IPS DF 4.7 (cell line): ENCODE measurements around the gene TAF11L7.
"Not testable (repeated sequence)": the region's sequence is repeated elsewhere in the genome, so short reads cannot be mapped to it uniquely, and the experiment has no call there.

Source experiments
- DNase-seq: peaks from one replicate; pipeline ENCODE4 v3.0.0-alpha.2; 2013; ENCODE audit warnings: low spot score; ENCODE audit errors: extremely low read depth

Gene TAF11L7

DNA sequence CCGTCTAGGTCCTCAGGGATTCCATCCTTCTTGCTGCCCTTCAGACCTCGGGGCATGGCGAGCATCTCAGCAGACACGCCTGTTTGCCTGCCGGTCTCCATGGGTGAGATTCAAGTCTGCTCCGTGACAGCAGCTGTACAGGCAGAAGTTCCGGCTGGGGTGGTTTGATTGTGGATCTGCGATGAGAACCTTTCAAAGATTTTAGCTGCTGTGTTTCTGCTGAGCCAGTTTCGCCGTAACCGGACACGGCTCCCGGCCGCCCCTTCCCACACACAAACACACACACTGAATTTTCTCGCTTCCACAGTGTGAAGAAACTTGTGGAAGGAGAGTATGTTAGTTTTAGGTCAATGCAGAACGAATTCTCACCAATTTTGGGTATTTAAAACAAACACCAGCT lies at the start of gene TAF11L7:
TSS of gene TAF11L7 (minus strand) at position 101 of the 400 bp plus-strand sequence.
- DNase-seq = not testable (repeated sequence)

DNA sequence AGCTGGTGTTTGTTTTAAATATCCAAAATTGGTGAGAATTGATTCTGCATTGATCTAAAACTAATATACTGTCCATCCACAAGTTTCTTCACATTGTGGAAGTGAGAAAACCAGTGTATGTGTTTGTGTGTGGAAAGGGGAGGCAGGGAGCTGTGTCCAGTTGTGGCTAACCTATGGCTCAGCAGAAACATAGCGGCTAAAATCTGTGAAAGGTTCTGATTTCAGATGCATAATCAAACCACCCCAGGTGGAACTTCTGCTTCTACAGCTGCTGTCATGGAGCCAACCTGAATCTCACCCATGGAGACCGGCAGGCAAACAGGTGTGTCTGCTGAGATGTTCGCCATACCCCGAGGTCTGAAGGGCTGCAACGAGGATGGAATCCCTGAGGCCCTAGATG lies 48.6 kb upstream of the TAF11L7 start, which contains the start of gene TAF11L14:
TSS of gene TAF11L14 (plus strand) at position 301 of the 400 bp plus-strand sequence.
- DNase-seq = no peak

DNA sequence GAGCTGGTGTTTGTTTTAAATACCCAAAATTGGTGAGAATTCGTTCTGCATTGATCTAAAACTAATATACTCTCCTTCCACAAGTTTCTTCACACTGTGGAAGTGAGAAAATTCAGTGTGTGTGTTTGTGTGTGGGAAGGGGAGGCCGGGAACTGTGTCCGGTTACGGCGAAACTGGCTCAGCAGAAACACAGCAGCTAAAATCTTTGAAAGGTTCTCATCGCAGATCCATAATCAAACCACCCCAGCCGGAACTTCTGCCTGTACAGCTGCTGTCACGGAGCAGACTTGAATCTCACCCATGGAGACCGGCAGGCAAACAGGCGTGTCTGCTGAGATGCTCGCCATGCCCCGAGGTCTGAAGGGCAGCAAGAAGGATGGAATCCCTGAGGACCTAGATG lies 46.2 kb upstream of the TAF11L7 start, which contains the start of gene TAF11L13:
TSS of gene TAF11L13 (plus strand) at position 301 of the 400 bp plus-strand sequence.
- DNase-seq = not testable (repeated sequence)

DNA sequence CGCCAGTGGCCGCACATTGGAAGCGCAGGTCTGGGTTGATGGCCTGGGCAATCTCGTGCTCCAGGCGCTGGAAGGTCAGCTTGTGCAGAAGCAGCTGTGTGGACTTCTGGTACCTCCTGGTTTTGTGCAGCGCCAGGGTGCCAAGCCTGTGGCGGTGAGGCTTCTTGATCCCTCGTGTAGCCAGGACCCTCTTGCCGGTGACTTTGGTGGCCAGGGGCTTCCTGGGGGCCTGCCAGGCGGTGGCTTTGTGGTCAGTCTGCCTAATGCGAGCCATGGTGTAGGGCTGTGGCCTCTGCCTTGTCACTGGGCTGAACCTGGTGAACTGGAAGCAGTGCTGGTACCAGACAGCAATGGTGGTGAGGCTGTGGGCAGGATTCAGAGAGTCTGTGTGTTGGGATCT lies 40.1 kb upstream of the TAF11L7 start:
- no peak for DNase-seq

DNA sequence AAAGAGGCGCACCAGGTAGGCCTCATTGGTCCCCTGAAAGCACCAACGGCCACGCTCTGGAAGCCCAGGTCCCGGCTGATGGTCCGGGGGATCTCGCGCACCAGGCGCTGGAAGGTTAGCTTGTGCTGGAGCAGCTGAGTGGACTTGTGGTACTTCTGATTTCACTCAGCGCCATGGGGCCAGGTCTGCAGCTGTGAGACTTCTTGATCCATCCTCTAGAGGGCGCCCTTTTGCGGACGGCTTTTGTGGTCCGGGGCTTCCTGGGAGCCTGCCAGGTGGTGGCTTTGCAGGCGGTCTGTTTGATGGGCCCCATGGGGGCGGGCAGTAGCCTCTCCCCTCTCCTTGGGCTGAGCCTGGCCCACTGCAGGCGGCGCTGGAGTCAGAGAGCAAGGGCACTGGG lies 35.1 kb upstream of the TAF11L7 start:
- peak; percentile 14 for DNase-seq

DNA sequence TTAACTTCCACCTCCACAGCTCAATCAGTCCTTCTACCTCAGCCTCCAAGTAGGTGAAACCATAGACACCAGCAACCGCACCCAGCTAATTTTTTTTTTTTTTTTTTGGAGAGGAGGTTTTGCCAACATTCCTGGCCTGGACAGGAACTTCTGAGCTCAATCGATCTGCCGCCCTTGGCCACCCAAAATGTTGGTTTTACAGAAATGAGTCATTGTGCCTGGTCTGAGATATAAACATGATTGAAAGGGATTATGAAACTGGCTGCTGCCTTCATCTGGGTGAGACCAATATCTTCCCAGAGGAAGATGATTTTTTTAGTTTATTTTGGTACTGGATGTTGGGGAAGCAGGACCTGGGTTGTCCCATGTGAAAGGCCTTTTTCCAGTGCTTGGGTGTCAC lies 33.8 kb upstream of the TAF11L7 start:
- DNase-seq = no peak

DNA sequence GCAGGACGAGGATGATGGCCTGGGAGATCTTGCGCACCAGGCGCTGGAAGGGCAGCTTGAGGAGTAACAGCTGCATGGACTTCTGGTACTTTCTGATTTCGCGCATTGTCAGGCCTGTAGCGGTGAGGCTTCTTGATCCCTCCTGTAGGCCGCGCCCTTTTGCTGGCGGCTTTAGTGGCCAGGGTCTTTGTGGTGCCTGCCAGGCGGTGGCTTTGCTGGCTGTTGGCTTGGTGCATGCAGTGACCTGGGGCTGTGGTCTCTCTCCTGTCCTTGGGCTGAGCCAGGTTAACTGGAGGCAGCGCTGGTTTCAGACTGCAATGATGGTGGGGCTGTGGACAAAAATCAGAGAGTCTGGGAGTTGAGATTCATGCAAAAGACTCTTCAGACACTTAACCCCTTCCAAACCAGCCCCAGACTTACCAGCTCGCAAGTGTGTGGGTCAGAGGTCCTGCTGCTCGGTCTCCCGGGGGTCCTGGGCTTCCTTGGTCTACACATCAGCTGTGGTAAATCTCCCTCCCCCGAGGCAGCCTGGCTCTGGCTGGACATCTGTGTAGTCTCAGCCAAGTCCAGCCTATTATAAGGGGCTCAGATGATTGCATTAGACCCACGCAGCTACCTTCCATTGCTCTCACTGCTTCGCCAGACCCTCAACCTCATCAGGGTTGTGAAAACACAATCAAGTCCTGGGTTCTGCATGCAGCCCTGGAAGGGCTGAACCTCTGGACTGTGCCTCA lies 29.5 kb upstream of the TAF11L7 start:
- DNase-seq = no peak

DNA sequence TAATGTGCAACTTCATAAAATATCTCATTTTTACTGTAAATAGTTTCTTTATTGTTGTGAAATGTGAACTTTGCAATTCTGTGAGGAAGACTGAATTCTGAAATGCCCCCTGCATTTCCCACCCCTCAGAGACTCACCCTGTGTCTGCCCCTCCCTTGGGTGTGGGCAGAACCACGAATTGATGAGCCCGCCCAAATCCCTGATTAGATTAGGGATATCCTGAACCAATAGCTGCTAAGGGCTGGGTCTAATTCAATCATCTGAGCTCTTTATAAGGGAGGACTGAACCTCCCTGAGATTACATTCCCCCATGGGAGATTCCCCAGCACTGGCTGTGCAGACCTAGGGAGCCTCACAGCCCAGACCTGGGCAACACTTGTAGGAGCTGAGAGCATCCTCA lies 24.5 kb upstream of the TAF11L7 start, which contains the start of gene TAF11L12:
TSS of gene TAF11L12 (plus strand) at position 301 of the 400 bp plus-strand sequence.
- not testable (repeated sequence) for DNase-seq

DNA sequence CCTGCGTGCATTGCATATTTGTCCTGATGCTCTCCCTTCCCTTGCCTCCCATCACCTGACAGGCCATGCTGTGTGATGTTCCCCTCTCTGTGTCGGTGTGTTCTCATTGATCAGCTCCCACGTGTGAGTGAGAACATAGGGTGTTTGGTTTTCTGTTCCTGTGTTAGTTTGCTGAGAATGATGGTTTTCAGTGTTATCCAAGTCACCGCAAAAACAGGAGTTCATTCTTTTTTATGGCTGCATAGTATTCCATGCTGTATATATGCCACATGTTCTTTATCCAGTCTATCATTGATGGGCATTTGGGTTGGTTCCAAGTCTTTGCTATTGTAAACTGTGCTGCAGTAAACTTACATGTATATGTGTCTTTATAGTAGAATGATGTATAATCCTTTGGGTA lies 21.9 kb upstream of the TAF11L7 start:
- not testable (repeated sequence) for DNase-seq

DNA sequence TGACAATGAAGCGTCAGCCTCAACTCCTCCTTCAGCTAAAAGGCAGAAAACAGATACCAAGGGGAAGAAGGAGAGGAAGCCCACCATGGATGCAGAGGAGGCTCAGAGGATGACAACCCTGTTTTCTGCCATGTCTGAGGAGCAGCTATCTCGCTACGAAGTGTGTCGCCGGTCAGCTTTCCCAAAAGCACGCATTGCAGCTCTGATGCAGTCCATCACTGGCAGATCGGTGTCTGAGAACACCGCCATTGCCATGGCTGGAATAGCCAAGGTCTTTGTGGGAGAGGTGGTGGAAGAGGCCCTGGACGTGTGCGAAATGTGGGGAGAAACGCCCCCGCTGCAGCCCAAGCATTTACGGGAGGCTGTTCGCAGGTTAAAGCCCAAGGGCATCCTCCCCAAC lies 19.4 kb upstream of the TAF11L7 start:
- DNase-seq = no peak

DNA sequence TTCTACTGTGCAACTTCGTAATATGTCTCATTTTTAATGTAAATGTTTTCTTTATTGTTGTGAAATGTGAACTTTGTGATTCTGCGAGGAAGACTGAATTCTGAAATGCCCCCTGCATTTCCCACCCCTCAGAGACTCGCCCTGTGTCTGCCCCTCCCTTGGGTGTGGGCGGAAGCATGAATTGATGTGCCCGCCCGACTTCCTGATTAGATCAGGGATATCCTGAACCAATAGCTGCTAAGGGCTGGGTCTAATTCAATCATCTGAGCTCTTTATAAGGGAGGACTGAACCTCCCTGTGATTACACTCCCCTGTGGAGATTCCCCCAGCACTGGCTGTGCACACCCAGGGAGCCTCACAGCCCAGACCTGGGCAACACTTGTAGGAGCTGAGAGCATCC lies 18.3 kb upstream of the TAF11L7 start, which contains the start of gene TAF11L11:
TSS of gene TAF11L11 (plus strand) at position 304 of the 400 bp plus-strand sequence.
- DNase-seq = not testable (repeated sequence)

DNA sequence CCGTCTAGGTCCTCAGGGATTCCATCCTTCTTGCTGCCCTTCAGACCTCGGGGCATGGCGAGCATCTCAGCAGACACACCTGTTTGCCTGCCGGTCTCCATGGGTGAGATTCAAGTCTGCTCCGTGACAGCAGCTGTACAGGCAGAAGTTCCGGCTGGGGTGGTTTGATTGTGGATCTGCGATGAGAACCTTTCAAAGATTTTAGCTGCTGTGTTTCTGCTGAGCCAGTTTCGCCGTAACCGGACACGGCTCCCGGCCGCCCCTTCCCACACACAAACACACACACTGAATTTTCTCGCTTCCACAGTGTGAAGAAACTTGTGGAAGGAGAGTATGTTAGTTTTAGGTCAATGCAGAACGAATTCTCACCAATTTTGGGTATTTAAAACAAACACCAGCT lies 12.2 kb upstream of the TAF11L7 start, which contains the start of gene TAF11L10:
TSS of gene TAF11L10 (minus strand) at position 101 of the 400 bp plus-strand sequence.
- not testable (repeated sequence) for DNase-seq

DNA sequence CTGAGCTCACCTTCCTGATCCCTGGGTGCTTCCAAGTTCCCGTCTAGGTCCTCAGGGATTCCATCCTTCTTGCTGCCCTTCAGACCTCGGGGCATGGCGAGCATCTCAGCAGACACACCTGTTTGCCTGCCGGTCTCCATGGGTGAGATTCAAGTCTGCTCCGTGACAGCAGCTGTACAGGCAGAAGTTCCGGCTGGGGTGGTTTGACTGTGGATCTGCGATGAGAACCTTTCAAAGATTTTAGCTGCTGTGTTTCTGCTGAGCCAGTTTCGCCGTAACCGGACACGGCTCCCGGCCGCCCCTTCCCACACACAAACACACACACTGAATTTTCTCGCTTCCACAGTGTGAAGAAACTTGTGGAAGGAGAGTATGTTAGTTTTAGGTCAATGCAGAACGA lies 8.7 kb upstream of the TAF11L7 start, which contains the start of gene TAF11L9:
TSS of gene TAF11L9 (minus strand) at position 140 of the 400 bp plus-strand sequence.
- not testable (repeated sequence) for DNase-seq

DNA sequence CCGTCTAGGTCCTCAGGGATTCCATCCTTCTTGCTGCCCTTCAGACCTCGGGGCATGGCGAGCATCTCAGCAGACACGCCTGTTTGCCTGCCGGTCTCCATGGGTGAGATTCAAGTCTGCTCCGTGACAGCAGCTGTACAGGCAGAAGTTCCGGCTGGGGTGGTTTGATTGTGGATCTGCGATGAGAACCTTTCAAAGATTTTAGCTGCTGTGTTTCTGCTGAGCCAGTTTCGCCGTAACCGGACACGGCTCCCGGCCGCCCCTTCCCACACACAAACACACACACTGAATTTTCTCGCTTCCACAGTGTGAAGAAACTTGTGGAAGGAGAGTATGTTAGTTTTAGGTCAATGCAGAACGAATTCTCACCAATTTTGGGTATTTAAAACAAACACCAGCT lies 5.3 kb upstream of the TAF11L7 start, which contains the start of gene TAF11L8:
TSS of gene TAF11L8 (minus strand) at position 101 of the 400 bp plus-strand sequence.
- not testable (repeated sequence) for DNase-seq
